NCI-H1930 (cell line): Measurements from ENCODE around the gene SLC5A10.
"Not testable (repeated sequence)": the region's sequence is repeated elsewhere in the genome, so short reads cannot be mapped to it uniquely, and the experiment has no call there.

ENCODE experiments used
- DNase-seq, 2 experiments: peaks; one replicate each; lab custom pipeline; 2025; lab: John Stamatoyannopoulos, UW

Gene SLC5A10

GRCh38 chr17:18947866-18948265 lies 4.1 kb upstream of the SLC5A10 start:
- no peak for DNase-seq

GRCh38 chr17:18948476-18949006 lies 3.4 kb upstream of the SLC5A10 start:
- DNase-seq: no peak

GRCh38 chr17:18949566-18949965 lies 2.4 kb upstream of the SLC5A10 start:
- no peak for DNase-seq

GRCh38 chr17:18950346-18950745 lies 1.6 kb upstream of the SLC5A10 start:
- no peak for DNase-seq

DNA sequence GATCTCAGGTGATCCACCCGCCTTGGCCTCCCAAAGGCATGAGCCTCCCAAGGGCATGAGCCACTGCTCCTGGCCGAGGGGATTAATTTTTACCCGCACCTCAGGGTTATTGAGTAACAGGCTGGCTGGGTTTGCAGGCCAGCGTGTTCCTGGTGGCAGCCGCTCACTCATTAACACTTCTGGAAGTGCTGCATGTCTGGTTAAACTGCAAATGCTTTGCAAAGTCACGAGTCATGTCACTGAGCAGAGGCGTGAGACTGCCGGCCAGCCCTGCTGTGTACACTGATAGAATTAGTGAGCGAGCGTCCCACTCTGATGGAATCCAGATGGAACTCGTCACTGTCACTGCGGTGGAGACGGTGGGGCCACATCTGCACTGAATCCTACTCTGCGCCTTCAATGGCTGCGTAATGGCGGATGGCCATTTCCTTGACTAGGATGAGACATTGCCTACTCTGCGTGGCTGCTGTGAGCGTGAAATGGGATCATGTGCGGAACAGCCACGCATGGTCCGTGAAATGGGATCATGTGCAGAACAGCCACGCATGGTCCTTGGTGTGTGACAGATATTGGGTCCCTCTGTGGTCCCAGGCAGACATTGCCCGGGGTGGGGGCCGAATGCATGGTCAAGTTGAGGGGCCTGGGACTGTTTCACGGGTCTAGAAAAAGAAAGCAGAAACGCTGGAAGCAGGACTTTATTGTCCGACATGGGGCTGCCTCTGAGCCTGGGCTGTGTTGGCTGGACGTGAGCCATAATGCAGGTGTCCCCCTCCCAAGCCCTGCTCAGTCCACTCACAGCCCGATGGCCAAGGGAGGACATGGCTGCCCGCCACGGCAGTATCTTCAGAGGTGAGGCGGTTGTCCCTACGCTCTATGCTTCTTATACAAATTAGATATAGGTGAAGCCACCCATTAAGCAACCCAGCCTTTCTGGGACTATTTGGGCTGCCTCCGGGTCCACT lies 740 bp upstream of the SLC5A10 start:
- DNase-seq: no peak

DNA sequence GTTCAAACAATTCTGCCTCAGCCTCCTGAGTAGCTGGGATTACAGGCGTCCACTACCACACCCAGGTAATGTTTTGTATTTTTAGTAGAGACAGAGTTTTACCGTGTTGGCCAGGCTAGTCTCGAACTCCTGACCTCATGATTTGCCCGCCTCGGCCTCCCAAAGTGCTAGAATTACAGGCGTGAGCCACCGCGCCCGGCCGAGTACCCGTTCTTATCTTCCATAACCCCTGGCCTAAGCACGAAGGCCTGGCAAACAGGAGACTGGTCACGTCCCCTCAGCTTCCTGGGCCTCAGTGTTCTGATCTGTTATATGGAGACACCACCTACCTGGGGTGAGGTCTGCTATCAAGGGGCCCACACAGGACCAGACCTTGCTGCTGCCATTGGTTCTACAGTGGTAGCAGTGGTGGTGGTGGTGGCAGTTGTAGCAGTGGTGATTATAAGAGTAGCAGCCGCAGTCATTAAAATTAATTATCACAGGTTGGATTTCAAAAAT lies 1.3 kb downstream of the SLC5A10 start:
- DNase-seq: no peak

DNA sequence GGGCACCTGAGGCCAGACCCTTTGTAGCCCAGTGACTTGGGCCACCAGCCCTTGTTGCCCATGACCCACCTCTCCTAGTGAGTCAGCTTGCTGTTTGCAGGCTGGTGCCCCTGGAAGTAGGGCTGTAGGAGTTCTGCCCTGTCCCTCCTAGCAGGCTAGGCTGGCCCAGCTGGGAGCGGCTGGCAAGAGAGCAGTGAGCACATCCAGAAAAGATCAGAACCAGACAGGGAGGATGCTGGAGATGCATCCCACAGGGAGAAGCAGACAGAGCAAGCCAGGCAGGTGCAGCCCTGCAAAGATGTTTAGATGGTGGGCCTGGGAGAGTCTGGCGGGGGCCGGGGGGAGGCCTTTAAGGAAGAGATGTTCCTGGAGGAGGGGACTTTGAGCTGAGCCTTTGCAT lies 2.4 kb downstream of the SLC5A10 start:
- DNase-seq: no peak

DNA sequence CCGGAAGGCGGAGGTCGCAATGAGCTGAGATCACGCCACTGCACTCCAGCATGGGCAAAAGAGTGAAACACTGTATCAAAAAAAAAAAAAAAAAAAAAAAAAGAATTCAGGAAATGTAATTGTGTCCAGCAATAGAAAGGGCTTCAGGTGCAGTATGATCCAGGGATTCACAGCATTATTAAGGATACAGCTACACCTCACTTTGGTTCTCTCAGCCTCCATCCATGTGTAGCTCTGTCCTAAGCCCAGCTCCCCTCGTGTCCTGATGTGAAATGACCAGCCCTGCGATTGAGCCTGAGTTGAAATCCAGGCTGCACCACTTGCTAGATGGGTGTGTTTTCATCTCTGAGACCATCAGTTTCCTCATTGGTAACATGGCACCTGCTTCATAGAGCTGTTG lies 3.0 kb downstream of the SLC5A10 start:
- DNase-seq: no peak

GRCh38 chr17:18956021-18956420 lies 4.1 kb downstream of the SLC5A10 start:
- DNase-seq: not testable (repeated sequence)

DNA sequence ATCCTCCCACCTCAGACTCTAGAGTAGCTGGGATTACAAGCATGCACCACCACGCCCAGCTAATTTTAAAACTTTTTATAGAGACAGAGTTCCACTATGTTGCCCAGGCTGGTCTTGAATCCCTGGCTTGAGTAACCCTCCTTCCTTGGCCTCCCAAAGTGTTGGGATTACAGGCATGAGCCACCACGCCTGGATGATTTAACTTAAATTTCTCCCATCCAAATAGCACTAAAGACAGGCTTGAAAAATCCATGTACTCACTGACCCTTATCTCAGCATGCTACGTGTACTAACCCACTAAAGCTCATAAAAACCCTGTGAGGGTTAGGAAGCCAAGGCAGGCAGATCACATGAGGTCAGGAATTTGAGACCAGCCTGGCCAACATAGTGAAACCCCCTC lies 4.6 kb downstream of the SLC5A10 start:
- no peak for DNase-seq

DNA sequence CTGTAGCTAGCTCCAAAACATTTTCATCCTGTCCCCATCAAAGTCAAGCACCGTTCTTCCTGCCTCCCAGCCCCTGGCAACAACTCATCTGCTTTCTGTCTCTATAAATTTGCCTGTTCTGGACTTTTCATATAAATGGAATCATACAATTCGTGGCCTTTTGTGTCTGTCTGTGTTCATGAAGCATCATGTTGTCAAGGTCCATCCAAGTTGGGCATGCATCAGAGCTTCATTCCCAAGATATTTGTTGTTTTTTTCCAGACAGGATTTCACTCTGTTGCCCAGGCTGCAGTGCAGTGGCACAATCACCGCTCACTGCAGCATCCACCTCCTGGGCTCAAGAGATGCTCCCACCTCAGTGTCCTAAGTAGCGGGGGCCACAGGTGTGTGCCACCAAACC lies 5.9 kb downstream of the SLC5A10 start:
- no peak for DNase-seq

GRCh38 chr17:18958611-18959010 lies 6.6 kb downstream of the SLC5A10 start:
- DNase-seq: no peak

- DNase-seq: no peak
Observed at GRCh38 chr17:18959071-18959844, 7.3 kb downstream of the SLC5A10 start.

GRCh38 chr17:18959845-18960240 lies 7.9 kb downstream of the SLC5A10 start:
- no peak for DNase-seq

DNA sequence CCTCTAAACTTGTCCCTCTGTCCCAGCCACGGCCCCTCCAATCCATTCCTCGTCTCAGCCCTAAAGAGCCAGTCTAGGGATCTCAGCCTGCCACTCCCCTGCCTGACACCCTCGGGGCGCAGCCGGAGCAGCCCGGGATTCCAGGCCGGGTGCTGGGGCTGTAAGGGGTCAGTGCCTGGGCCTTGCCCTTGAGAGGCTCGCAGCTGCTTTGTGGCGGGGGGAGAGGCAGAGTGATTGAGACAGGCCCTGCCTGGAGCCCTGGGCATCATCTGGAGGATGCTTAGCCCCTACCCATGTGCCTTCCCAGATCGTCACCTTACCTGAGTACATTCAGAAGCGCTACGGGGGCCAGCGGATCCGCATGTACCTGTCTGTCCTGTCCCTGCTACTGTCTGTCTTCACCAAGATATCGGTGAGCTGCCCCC lies 8.3 kb downstream of the SLC5A10 start:
- no peak for DNase-seq

- peak; percentile 27 to 68 for DNase-seq
Observed at GRCh38 chr17:18960803-18961511, 9.0 kb downstream of the SLC5A10 start.

DNA sequence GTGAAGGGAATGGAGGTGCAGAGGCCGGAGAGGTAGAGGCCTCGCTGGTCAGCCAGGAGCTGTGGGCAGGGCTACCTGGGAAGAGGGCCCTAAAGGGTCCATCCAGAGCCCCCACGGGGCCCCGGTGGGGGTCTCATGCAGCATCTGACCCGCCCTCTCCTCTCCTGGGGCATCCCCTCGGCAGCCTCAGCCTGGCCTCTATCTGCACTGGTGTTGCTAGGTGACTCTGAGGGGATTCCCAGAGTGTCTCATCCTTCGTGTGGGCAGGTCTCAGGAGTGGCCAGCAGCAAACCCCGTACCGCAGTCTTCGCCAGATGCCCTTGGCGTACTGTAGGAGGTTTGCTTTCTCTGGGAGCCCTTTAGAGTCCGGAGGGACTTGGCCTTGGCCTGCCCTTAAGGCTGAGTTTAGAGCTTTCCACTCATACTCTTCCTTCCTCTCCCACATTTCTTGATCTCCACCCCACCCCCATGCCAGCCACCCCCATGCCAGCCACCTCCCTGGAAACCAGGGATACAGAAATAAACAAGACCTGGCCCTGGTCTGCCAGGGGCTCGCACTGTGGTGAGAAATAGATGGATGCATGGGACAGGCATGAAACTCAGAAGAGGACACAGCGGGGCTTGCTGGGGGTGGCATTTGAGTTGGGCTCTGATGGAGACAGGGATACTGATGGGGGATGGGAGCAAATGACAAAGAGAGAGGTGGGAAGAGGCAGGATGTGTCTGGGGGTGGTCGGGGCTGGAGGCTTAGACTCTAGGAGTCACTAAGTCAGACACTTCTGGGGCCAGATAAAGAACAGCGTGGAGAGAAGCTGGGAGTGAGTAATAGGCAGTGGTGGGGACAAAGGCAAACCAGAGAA lies 9.9 kb downstream of the SLC5A10 start:
- no peak for DNase-seq

DNA sequence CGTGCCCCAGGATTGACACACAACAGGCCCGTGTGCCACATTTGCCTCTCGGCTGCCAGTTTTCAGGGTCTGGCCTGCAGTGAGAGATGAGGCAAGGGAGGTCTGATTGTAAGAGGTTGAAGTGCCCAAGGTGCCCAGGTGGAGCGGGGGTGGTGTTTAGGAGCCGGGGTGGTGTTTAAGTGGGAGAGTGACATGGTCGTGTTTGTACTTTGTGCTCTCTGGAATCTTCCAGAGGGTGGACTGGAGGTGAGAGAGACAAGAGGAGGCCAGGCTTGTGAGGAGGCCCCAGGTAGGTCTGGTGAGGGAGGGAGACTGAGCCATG lies 10.5 kb downstream of the SLC5A10 start:
- no peak for DNase-seq

DNA sequence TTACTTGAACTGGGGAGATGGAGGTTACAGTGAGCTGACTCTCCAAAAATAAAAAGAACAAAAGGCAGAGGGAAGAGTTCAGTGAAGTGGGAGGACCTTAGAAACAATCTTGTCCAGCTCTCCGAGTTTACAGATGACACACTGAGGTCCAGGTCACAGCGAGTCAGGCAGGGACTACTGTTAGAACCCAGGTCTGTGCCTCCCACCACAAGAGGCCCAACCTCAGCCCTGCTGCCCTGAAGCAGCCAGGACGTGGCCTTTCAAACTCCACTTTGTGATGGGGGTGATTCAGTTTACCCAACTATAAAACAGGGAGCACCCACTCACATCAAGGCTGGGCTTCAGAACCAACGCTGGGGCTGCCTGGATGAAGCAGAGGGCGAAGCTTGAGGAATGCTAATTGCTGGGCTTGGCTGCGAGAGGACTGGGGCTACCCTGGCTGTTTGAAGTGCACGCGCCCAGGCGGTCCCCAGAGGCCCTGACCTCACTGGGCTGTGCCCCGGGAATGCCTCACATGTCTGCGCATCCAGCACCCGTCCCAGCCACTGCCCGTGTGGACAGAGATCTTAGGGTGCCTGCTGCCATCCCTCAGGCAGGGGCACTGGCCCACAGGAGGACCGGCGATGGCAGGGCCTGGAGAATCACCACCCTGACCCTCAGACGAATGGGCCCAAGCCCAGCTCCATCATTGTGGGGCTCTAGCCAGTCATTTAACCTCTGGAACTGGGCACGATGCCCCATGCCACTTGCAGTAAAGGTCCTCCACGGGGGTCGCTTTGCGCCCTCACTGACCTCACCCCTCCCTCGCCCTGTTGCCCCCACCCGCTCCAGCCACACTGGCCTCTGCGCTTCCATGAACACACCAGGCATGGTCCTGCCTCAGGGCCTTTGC lies 11.4 kb downstream of the SLC5A10 start:
- no peak for DNase-seq

DNA sequence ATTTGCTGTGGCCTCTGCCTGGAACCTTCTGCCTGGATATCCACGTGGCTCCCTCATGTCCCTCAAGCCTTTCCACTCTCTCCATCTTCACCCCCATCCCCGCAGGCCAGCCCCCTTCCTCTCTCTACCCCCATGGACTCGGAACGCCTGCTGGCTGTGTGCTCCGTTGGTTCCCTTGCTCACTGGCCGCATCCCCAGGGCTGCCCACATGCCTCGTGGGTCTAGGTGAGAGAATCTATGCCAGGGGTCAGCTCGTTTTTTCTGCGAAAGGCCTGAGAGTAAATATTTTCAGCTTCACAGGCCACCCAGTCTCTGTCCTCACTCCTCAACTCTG lies 12.0 kb downstream of the SLC5A10 start:
- DNase-seq: no peak
